Liver (tissue), 9 donors: ENCODE data around the gene OR3A1. TPM values are rescaled to one million over a fixed set of nuclear protein-coding genes. Genes with fewer than 3 reads are reported as not detected.
A peak's percentile ranks its signal among the peaks of the same experiment; 100 is the strongest.

ENCODE experiments used
- DNase-seq: peaks from one replicate; pipeline ENCODE4 v3.0.0-alpha.2; 2017; ENCODE audit warnings: low spot score
- H3K27ac ChIP-seq, 2 donors: one replicate each; pipeline ENCODE4 v1.7.0; 2013; ENCODE audit warnings: inconsistent platforms in 2 of 2, low read length in 2 of 2, control low read depth in 1 of 2, low read depth in 1 of 2, mild to moderate bottlenecking in 1 of 2
- H3K27me3 ChIP-seq, 4 donors: one replicate each; pipeline versions ENCODE4 v1.6.1 to v1.7.0; 2013; ENCODE audit warnings: low read length in 3 of 4, inconsistent platforms in 1 of 4, mild to moderate bottlenecking in 1 of 4, moderate library complexity in 1 of 4; ENCODE audit not compliant: control insufficient read depth in 4 of 4, insufficient read depth in 4 of 4
- H3K36me3 ChIP-seq, 4 donors: one replicate each; pipeline versions ENCODE4 v1.6.1 to v1.7.0; 2013; ENCODE audit warnings: low read length in 3 of 4, mild to moderate bottlenecking in 3 of 4, low read depth in 1 of 4, moderate library complexity in 1 of 4; ENCODE audit not compliant: control insufficient read depth in 4 of 4, insufficient read depth in 3 of 4
- H3K4me1 ChIP-seq, 4 donors: one replicate each; pipeline versions ENCODE4 v1.6.1 to v1.7.0; 2013; ENCODE audit warnings: low read length in 3 of 4, mild to moderate bottlenecking in 3 of 4, moderate library complexity in 1 of 4; ENCODE audit not compliant: control insufficient read depth in 4 of 4, insufficient read depth in 4 of 4
- H3K4me3 ChIP-seq, 3 donors: one replicate each; pipeline versions ENCODE4 v1.6.1 to v1.7.0; 2013; ENCODE audit warnings: low read length in 3 of 3, control low read depth in 1 of 3, low read depth in 1 of 3, mild to moderate bottlenecking in 1 of 3
- H3K9ac ChIP-seq, 2 donors: one replicate each; pipeline ENCODE4 v1.7.0; 2013; ENCODE audit warnings: low read length in 2 of 2, mild to moderate bottlenecking in 2 of 2, moderate library complexity in 2 of 2, control low read depth in 1 of 2, low read depth in 1 of 2
- H3K9me3 ChIP-seq, 4 donors: one replicate each; pipeline versions ENCODE4 v1.6.1 to v1.7.0; 2013; ENCODE audit warnings: low read length in 3 of 4; ENCODE audit not compliant: control insufficient read depth in 4 of 4
- ATF3 ChIP-seq: IDR thresholded peaks from 2 replicates; pipeline ENCODE4 v1.6.1; 2016; ENCODE audit warnings: antibody characterized with exemption
- CTCF ChIP-seq: fragments of 150-350 bp; IDR thresholded peaks from 2 replicates; pipeline ENCODE4 v1.5.1; 2017; ENCODE audit warnings: improper control_type of control experiment, low read depth, low read length; ENCODE audit not compliant: missing input control
- EGR1 ChIP-seq, 2 donors: IDR thresholded peaks; 2 replicates each; pipeline ENCODE4 v1.6.1; 2016 to 2018; ENCODE audit warnings: antibody characterized with exemption in 2 of 2, low read depth in 2 of 2
- FOXA1 ChIP-seq: IDR thresholded peaks from 2 replicates; pipeline ENCODE4 v1.6.1; 2016; ENCODE audit warnings: antibody characterized with exemption
- FOXA2 ChIP-seq: IDR thresholded peaks from 2 replicates; pipeline ENCODE4 v1.6.1; 2016; ENCODE audit warnings: antibody characterized with exemption
- GABPA ChIP-seq, 2 donors: IDR thresholded peaks in 1 of 2; conservative IDR thresholded peaks in 1 of 2; 2 replicates each; pipeline ENCODE4 v1.6.1; 2016; ENCODE audit warnings: antibody characterized with exemption in 2 of 2, mild to moderate bottlenecking in 1 of 2, moderate library complexity in 1 of 2
- HNF4A ChIP-seq, 2 donors: conservative IDR thresholded peaks; 2 replicates each; pipeline ENCODE4 v1.6.1; 2016; ENCODE audit warnings: antibody characterized with exemption in 2 of 2, mild to moderate bottlenecking in 2 of 2
- HNF4G ChIP-seq: IDR thresholded peaks from 2 replicates; pipeline ENCODE4 v1.6.1; 2016; ENCODE audit warnings: antibody characterized with exemption
- MAX ChIP-seq: IDR thresholded peaks from 2 replicates; pipeline ENCODE4 v1.6.1; 2016; ENCODE audit warnings: antibody characterized with exemption
- RAD21 ChIP-seq, 2 donors: IDR thresholded peaks; 2 replicates each; pipeline ENCODE4 v1.6.1; 2016; ENCODE audit warnings: antibody characterized with exemption in 2 of 2, mild to moderate bottlenecking in 2 of 2
- REST ChIP-seq: IDR thresholded peaks from 2 replicates; pipeline ENCODE4 v1.6.1; 2016; ENCODE audit warnings: antibody characterized with exemption, mild to moderate bottlenecking
- RXRA ChIP-seq, 2 donors: IDR thresholded peaks; 2 replicates each; pipeline ENCODE4 v1.6.1; 2017 to 2018; ENCODE audit warnings: antibody characterized with exemption in 2 of 2, mild to moderate bottlenecking in 1 of 2
- SP1 ChIP-seq: IDR thresholded peaks from 2 replicates; pipeline ENCODE4 v1.6.1; 2018; ENCODE audit warnings: antibody characterized with exemption, mild to moderate bottlenecking
- YY1 ChIP-seq: IDR thresholded peaks from 2 replicates; pipeline ENCODE4 v1.6.1; 2016; ENCODE audit warnings: antibody characterized with exemption, mild to moderate bottlenecking
- WGBS: extraction: QIAGEN DNeasy Blood & Tissue Kit; methylation state at CpG from one replicate; pipeline ENCODE4 v1.1.7; 2013; 5-methylcytosine and 5-hydroxymethylcytosine counted together
- polyA plus RNA-seq, 2 donors: library from polyadenylated mRNA; stranded (reverse) in 1 of 2; unstranded in 1 of 2; fragments of 200-250 nt in 1 of 2; fragments of >200 nt in 1 of 2; fragmentation: Nextera tagmentation in 1 of 2; extraction: Ambion mirVana in 1 of 2; gene quantifications; one replicate each; pipeline versions ENCODE4 v1.2.1 to v1.2.3, GENCODE V29; 2013 to 2015
- total RNA-seq, 2 donors: library from RNA; depleted of rRNA; stranded (reverse); fragments of >200 nt; gene quantifications; one replicate each; pipeline ENCODE4 v1.2.3, GENCODE V29; 2014
- donor health status: healthy.
- donor health status: healthy.
- donor health status: healthy.
- donor health status: healthy.
- donor health status: healthy.

OR3A1 gene
- total and polyA plus RNA-seq, 4 donors, result not detected

DNA sequence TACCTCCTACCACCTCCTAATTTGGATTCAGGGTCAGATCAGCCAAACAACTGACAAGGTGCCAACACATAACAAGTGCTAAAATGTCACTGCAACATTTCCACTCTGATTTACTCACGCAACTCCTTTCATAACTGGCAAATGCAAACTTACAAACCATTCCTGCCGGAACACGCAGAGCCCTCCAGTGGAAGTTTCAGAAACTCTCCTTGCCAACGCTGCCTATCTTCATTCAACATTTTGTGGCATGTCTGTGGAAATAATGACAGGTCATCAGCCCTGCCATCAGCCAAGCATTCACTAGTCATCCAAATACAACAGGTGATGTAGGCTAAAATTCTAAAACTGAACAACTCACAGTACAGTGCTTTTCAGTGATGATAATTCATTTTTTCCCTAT lies 37.7 kb upstream of the OR3A1 start:
- no peaks in the 10 kb centered on the region for H3K27me3 ChIP-seq
- H3K9ac ChIP-seq, result no peak overlapping the region
- 48% methylated on average over 4 of the region's 4 CpGs for WGBS
- no peak overlapping the region for H3K4me3 ChIP-seq
- no peaks in the 10 kb centered on the region for H3K4me1 ChIP-seq
- no peaks in the 10 kb centered on the region for H3K36me3 ChIP-seq
- peak; percentile 15 for TF ChIP-seq CTCF
- TF ChIP-seq REST, result no peak
- TF ChIP-seq RAD21 (IDR thresholded peaks at IDR 0.05), result peak in 1 of 2 donors; percentile 43
- no peak for TF ChIP-seq MAX
- TF ChIP-seq EGR1 (IDR thresholded peaks at IDR 0.05; ENCODE audit: low read depth in 2 of 2), result no peak
- H3K27ac ChIP-seq, result no peak overlapping the region
- H3K9me3 ChIP-seq, result no peaks in the 10 kb centered on the region
- DNase-seq, result no peak

- TF ChIP-seq ATF3 (no peak), EGR1 (IDR thresholded peaks at IDR 0.05; ENCODE audit: low read depth in 2 of 2) (no peak), RAD21 (IDR thresholded peaks at IDR 0.05) (no peak), RXRA (IDR thresholded peaks at IDR 0.05) (no peak)
- WGBS, result 65% methylated on average over 5 of the region's 5 CpGs
- no peak overlapping the region for H3K27ac ChIP-seq
- DNase-seq, result no peak
- H3K9ac ChIP-seq, result no peak overlapping the region
- no peaks in the 10 kb centered on the region for H3K36me3 ChIP-seq
- no peaks in the 10 kb centered on the region for H3K4me1 ChIP-seq
- no peaks in the 10 kb centered on the region for H3K27me3 ChIP-seq
- no peaks in the 10 kb centered on the region for H3K9me3 ChIP-seq
- no peak overlapping the region for H3K4me3 ChIP-seq
Observed at GRCh38 chr17:3318336-3318735, 20.2 kb upstream of the OR3A1 start.

GRCh38 chr17:3316836-3317235 lies 18.7 kb upstream of the OR3A1 start:
- Histone ChIP-seq H3K9ac (no peak overlapping the region), H3K27me3 (no peaks in the 10 kb centered on the region), H3K4me3 (no peak overlapping the region), H3K36me3 (no peaks in the 10 kb centered on the region), H3K9me3 (no peaks in the 10 kb centered on the region), H3K4me1 (no peaks in the 10 kb centered on the region), H3K27ac (no peak overlapping the region)
- no peak for DNase-seq
- no peak for TF ChIP-seq RAD21 (IDR thresholded peaks at IDR 0.05)
- no peak for TF ChIP-seq YY1
- no peak for TF ChIP-seq FOXA2
- no peak for TF ChIP-seq GABPA (IDR thresholded peaks at IDR 0.05 in 1 of 2, conservative IDR thresholded peaks at IDR 0.05 in 1 of 2)
- TF ChIP-seq RXRA (IDR thresholded peaks at IDR 0.05), result no peak
- TF ChIP-seq SP1, result no peak
- TF ChIP-seq FOXA1, result no peak
- TF ChIP-seq HNF4G, result no peak
- no peak for TF ChIP-seq HNF4A (conservative IDR thresholded peaks at IDR 0.05)
- TF ChIP-seq REST, result no peak
- 80% methylated on average over 3 of the region's 3 CpGs for WGBS
